ENCODE data around the gene ATG7.

Gene ATG7

DNA sequence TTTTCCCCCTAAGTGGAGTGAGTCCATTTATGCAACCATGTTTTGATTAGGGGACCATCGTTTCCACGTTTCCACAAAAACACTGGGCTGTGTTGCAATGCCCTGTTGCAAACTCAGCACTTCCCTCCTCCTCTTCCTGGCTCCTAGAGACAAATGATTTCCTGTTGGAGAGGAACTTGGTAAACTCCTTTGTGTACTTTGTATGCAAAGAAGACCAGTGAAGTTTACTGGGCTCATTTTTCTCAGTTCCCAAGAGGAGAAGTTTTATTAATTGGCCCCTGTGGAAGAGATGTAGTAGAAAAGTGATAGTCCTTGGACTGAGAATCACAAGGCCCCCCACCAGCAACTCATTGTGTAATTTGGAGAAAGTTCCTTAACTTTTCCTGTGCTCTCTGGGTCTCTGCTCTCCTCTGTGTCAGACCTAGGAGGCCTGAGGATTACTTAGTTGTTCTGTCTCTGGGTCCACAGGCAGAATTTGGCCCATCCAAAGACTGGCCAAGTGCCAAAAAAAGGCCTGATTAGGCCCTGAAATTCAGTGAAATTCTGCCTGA, 95.0 kb downstream of the ATG7 start:
- DNase-seq = no peak

DNA sequence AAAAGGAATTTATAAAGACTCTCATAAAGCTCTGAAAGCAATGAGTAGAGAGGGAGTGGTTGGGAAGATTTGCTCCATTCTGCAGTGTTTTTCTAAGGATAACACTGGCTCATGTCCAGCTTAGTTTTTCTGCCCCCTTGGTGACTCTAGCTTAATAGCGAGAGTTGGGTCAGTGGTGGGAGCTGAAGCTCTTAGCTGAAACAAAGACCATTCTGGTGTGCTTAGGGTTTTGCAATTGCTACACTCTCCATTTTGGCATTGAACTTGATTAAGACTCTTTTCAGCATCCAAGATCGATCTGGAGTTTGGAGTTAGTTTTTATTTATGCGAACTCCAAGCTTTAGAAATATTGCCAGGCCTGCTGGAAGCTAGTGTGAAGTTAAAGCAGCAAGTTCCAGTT, 98.0 kb downstream of the ATG7 start:
- DNase-seq = no peak

DNA sequence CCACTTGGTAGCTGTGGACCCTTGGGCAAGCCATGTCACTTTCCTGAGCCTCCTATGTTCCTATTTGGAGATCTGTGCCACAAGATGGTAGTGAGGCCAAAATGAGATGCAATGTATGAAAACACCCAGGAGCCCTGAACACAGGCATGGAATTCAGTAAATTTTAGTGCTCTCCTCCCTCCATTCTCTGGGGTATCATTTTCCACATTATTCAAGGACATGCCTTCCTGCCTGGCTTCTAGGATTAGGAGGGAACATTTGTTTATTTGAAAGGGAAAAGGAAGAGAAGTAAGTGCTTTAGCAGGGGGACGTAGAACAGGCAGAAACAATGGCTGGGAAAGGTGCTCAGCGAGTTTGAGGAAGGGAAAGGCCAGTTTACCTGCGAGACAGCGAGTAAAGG, 98.8 kb downstream of the ATG7 start:
- DNase-seq = no peak

DNA sequence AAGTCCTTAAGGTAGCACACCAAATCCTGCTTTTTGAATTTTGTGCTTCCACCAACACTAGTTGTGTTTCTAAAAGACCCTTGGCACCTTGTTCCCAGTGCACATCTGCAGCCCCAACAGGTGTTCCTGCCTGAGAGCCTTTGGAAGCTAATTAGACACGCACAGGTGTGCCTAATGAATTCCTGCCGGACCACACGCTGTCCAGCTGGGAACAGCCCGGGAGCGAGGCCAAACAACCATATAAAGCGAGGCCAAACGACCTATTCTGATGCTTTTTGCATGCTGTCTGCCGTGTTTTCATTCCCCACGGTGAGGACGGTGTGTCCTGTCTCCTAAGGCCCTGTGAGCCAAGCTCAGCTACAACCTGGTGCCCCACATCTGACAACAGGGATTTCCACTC, 99.5 kb downstream of the ATG7 start:
- DNase-seq = no peak

DNA sequence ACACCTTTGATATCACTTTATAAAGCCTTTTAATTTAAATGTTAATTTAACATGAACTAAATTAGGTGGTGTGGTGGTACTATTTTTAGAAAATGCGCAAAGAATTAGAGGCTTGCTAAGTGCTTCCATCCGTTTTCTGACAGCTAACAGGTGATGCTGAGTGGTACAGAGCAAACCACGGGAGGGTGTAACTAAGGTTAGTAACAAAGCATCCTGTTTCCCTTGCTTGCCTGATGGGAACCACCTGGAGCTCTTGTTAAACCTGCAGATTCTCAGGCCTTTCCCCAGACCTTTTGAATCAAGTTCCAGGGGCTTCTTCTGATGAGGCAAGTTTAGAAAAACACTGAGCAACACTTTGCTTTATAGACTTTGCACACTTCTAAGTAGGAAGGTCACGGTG, 101.0 kb downstream of the ATG7 start:
- no peak for DNase-seq

DNA sequence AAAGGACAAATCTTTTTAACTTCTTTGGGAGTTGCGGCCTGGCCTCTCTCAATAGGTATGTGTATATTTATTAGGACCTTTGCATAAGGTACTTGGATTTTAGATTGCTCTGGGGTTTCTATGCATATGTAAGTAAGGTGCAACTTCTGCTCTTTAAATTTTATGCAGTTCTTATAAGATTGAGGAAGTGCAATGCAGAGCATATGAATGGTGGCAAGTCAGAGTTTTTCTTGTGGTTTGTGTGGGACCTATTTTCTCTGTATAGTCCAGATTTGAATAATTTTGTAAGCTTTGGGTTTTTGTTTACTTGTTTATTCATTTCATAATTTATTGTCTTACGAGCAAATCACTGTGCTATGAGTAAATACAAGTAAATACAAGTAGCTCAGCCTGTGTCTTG, 101.5 kb downstream of the ATG7 start:
- no peak for DNase-seq

DNA sequence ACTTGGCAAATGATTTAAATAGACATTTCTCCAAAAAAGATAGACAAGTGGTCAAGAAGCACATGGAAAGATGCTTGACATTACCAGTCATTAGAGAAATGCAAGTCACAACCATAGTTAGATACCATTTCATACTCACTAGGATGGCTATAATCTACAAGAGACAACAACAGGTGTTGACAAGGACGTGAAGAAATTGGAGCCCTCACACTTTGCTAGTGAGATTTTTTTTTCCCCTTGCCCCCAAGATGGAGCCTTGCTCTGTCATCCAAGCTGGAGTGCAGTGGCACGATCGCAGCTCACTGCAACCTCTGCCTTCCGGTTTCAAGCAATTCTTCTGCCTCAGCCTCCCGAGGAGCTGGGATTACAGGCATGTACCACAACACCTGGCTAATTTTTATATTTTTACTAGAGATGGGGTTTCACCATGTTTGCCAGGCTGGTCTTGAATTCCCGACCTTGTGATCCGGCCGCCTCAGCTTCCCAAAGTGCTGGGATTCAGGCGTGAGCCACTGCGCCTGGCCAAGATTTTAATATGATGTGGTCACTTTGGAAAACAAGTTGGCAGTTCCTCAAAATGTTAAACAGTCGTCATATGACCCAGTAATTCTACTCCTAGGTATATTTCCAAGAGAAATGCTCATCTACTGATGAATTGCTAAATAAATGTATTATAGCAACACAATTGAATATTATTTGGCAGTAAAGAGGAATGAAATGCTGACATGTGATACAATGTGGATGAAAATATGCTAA, 103.3 kb downstream of the ATG7 start:
- no peak for DNase-seq

DNA sequence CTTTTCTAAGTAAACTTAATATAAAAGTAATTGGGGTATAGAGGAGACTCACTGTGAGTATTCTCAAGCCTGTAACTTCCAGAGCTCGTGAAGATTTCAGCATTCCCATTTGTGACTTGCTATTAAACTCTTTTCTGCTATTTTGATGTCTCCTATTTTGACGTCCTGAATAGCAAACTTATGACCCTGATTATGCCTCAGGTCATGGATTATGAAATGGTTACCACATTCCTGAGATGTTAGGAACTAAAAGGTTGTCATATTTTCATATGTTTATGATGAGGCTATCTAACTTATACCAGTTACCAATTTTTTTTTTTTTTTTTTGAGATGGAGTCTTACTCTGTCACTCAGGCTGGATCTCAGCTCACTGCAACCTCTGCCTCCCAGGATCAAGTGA, 105.5 kb downstream of the ATG7 start:
- no peak for DNase-seq

DNA sequence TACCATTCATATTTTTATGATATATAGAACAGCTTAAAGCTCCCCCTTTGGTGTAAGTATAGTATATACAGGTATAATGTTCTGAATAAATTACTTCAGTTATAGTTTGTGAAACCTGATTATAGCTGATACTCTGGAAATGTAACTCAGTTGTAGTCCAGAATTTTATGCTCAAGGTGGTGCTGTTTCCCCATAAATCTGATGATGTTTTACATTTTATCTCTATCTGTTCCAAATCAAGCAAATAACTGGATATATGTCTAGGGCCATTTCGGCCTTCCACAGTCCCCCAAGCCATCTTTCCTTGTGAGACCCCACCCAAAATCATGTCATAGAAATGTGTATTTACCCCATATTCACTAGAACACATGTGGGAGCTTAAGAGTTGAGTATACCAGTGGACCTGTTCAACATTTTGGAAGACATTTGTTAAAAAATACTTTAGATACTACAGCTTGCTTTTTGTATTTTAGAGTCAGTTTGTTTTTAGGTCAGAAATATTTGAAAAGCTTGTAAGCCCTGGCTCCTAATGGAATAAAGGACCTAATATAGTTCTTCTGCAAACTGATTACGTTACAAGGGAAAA, 107.1 kb downstream of the ATG7 start:
- DNase-seq = peak; percentile 49

DNA sequence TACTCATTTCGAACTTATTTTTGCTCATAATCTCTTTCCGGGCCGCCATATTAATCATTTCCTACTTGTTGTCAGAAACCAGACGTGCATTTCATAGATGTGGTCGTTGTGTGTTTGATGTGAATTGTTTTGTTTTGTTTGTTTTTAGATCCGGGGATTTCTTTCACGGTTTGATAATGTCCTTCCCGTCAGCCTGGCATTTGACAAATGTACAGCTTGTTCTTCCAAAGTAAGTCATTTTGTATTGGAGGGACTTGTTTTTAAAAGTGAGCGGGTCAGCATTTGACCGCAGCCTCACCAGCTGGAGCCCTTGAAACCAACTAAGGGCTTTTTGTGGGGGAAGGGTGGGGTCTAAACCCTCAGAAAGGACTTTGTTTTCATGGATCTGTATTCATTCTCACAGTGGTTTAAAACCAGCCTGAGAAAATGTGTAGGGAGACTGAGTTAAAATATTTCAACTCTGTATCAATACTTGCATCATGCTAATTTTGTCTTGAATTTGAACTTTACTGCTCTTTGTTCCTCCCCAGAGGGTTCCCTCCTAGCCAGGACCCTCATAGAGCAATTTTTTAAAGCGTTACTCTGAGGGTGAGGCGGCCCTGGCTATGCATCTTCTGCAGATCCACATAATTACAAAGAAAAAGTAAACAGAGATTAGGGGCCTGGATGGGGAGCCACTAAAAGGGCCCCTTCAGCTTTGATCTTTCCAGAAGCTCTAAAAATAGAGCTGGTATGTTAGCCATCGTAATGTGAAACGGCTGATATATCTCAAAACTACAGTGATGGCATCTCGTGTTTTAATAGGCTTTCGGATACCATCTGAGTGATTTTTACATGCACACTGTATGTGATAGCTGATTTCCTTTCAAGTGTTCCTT, 107.9 kb downstream of the ATG7 start:
- DNase-seq = no peak

DNA sequence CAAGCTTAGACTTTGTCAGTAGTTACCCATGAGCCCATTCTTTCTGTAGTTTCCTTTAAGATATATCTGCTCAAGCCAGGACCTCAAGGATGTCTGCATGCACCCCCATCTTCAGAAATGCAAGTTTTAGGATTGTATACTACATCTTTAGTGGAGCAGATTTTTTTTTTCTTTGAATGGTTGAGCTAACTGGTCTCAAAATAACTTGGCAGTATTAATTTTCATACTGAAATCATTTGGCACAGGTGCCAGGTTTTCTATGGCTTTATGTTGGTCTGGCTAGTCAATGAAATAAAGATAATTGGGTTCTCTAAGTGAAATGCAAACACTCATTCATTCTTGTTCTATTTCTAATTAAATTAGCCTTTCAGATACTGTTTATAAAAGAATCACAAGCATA, 108.9 kb downstream of the ATG7 start:
- DNase-seq = no peak

DNA sequence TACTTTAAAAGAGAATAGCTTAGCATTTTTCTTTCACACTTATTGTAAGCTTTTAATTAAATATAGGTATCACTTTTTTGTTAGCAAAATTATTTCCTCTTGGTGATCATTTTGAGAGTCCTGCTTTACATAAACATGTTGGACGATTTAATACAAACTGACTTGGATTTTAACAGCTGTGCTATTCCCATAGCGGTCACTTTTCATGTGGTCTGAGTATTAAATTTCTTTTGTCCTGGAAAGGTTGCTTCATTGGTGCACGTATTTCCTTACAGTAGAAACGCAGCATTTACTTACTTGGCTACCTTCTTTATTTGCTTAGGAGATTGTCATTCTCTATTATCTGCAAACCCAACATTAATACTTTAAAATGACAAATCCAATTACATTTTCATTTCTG, 109.4 kb downstream of the ATG7 start:
- DNase-seq = no peak

DNA sequence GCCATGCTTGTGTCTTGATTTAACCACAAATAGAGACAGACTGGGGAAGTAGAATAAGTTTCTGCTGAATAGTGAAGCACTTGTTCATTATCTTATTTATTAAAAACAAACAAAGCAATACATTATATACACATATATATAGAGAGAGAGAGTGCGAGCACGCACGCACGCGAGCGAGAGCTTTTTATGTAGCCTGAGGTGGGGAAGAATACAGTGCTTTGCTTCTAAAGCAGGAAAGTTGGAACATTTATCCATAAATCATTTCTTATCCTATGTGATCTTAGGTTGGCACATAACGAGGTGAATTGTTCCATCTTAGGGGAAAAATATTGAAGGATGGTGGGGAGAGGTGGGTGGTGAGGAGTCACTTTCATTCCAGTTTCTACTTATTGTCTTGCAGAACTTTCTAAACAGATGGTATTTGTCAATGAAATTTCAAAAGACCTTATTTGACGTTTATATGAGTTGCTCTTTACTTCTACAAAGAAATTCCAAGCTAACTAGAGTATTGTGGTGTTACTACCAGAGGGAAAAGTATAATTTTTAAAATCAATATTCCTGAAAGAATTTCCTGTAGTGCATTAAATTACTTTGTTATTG, 110.0 kb downstream of the ATG7 start:
- no peak for DNase-seq

DNA sequence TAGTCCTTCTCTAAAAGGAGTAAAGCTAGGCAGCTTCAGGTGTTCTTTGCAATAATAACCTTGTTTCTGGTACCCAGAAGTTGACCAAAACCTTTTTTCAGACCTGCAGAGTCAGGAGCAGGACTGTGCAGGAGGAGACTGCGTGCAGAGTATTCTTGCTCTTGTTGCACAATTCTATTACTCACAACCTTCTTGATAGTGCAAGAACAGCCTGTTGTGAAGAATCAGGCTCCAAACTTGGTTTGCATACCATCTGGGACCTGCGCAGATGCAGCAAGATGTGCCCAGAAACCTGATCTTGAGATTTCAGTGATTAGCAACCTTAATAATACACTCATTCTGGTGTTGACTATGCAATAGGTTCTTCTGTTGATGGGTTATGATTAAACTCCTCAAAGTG, 111.9 kb downstream of the ATG7 start:
- DNase-seq = no peak

DNA sequence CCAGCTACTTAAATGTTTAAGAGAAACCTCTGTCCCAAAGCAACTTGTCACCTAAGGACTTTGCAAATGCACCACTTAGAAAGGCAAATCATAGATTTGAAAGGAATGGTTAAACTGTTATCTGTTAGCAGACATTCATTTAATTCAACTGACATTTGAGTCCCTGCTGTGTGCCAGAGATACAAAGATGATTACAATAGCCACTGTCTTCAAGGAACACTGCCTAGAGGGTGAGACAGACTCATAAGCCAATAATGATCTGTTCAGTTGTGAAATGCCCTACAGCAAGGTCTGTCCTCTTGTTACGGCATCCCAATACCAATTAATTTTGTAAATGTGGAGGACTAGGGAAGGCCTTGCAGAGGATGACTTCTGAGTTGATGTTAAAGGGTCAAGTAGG, 113.1 kb downstream of the ATG7 start:
- DNase-seq = no peak

DNA sequence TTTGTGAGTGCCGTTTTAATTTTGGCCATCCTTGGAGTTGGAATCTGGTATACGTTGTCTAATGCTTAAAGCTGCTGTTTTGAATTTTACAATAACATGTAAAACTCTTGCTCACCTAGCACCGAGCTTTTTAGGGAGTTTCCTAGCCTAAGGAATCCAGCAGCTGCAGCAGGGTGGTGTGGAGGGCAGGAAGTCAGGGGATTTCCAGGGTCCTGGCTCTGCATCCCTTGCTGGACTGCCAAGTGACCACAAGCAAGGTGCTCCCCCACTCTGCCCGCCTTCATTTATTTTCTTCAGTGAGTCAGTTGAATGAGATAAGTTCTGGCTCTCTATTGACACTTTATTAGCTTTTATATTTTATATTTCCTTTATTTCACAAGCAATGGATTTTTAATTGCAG, 113.7 kb downstream of the ATG7 start:
- no peak for DNase-seq

DNA sequence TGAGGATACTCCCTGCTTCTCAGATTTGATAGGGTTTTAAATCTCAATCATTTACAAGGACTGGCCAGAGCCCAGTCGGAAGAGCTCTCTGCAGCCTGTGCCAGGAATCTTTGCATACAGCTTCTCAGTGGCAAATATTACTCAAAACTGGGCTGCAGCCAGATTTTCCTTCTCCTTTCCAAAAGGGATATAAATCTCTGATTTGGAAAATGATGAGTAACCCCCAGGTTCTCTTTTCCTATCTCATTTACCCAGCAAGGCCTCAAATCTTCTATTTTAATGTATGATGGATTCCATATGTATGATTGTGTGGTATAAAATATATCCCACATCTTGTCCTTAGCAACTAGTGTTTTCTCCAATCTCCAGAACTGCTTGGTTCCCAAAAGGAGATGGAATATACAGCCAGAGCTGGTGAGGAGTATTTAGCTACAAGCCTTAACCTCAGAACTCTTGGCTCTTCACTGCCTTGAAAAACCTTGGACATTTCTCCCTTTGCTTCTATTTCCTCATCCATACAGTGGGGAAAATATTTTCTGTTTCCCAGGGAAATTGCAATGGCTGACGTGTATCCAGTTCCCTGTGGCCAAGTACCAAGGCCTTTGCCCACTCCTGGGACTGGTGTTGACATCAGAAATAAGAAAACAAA, 114.4 kb downstream of the ATG7 start:
- no peak for DNase-seq

DNA sequence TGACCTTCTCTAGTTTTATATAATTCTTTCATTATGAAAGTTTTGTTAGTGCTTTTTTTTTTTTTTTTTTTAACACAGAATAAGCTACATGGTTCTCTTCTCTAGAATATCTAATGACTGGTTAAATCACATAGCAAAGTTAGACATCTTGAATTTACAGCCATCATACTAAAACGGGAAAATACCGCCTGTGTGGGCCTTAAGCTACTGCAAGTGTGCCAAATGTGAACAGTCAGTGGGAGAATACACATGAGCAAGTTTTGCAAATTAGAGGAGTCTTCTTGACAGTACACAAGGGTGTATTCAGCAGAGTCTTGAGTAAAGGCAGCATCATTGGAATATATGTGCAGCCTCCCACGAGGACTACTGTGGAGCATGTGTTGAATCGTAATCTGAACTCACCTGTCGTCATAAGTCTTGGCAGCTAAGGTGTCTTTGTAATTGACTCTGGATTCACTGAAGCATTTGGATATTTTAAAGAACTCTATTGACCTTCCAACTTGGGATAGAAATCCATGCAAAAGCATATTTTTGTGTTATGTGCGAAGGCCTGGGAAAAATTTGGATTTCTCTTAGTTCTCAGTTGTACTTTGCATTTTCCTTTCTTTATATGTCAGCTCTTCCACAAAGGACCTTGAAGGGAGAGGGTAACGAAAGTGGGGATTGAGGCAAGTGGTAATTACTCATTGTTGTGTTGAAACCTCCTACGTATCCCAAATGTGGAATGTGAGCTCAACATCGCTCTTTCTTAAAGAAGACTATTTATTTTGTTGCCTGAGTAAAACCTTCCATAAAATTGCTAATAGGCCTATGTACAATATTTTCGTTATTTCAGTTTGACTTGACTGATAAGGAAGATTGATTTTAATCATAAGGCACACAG, 117.4 kb downstream of the ATG7 start:
- DNase-seq = no peak

DNA sequence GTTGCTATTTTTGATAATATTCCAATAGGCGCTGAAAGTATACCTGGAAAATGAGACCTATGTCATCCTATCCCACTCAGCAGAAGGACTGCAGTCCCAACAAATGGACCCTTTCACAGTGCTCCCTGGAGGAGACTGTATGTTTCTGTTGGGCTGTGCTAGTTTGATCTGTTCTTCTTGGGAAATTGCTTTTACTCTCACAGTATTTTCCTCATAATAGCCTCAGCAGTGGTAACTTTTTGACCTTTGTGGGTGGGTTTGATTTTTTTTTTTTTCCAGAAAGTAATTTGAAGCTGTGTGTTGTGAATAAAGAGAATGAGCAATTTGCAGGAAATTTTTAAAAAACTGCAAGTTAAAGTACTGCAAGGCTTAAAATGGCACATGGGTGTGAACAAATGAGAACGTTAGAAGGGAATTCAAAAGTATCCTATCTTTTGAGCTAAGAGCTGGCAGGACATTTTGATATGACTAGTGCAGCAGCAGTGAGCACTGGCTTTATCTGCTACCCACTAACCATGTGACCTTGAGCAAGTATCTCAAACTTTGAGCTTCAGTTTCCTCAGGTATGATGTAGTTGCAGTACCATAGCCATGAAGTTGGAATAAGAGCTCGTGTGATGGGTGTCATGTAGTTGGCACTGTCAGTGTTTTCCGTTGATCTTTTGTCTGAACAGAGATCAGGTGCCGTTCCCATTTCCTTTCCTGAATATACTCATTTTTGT, 118.4 kb downstream of the ATG7 start:
- DNase-seq = no peak

DNA sequence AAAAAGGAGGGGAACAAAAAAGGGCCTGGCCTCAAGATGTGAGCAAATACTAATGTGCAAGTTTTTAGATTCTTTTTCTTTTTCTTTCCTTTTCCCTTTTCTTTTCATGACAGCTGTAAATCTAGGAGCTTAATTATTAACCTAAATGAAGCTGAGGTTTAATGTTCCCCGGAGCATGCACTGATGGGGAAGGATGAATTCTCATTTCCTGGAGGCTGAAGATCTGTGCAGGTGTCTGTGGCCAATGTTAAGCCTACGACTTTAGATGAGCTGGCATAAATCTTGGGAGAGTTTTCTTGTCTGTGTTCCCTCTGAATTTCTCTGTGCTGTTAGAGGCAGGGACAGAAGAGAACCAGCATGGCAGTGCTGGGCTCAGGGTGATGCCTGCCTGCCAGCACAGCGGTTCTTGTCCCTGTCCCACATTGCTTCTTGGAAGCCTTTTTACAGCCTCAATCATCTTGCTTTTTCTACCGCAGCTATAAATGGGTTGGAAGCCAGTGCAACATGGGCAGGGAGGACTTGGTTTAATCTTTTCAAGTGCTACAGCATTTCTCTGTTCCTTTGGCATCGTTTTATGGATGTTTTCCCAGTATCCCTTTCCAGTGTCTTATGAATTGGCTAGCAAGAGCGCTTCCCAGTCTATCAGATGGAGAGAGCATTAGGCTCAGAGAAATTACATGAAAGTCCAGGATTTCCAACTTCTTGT, 119.1 kb downstream of the ATG7 start:
- DNase-seq = no peak
